ENCODE data around the gene HSD3B2.

DNA sequence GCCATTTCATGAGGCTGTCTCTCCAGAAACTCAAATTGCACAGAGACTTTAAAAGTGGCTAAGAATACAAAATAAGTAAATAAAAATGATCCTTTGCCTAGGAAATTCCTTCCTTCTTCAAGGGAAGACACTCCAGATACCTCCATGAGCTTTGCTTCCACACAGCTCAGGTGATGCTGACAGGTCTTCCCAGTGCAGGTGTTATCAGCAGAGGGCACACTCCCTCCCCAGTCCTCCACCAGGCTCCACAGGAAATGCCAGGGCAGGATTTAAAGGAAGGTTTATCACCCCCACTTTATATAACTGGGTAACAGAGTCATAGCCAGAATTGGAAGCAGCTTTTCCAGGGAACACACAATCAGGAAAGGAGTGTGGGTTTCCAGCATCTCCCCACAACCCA lies 5.7 kb downstream of the HSD3B2 start:
- TF ChIP-seq, protein P1, sequence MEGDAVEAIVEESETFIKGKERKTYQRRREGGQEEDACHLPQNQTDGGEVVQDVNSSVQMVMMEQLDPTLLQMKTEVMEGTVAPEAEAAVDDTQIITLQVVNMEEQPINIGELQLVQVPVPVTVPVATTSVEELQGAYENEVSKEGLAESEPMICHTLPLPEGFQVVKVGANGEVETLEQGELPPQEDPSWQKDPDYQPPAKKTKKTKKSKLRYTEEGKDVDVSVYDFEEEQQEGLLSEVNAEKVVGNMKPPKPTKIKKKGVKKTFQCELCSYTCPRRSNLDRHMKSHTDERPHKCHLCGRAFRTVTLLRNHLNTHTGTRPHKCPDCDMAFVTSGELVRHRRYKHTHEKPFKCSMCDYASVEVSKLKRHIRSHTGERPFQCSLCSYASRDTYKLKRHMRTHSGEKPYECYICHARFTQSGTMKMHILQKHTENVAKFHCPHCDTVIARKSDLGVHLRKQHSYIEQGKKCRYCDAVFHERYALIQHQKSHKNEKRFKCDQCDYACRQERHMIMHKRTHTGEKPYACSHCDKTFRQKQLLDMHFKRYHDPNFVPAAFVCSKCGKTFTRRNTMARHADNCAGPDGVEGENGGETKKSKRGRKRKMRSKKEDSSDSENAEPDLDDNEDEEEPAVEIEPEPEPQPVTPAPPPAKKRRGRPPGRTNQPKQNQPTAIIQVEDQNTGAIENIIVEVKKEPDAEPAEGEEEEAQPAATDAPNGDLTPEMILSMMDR (optimal IDR thresholded peaks at IDR 0.05 in 1 of 3, IDR thresholded peaks at IDR 0.05 in 1 of 3, conservative IDR thresholded peaks at IDR 0.05 in 1 of 3; ENCODE audit: extremely low read depth in 1 of 3, insufficient read depth in 2 of 3, low read length in 3 of 3) = peak in 2 of 3 experiments; percentile 9 to 24
- TF ChIP-seq EZH2 (IDR thresholded peaks at IDR 0.05; ENCODE audit: low read length) = no peak

Measured in keratinocyte (primary cell).